GM10266 (cell line): ENCODE results near the gene MDFIC.
A peak's percentile ranks its signal among the peaks of the same experiment; 100 is the strongest.

Experiments
- DNase-seq: peaks from one replicate; pipeline ENCODE4 v3.0.0; 2012; ENCODE audit errors: extremely low spot score
- TF ChIP-seq, protein P1 (sequence below): IDR thresholded peaks from 2 replicates; pipeline ENCODE4 v1.5.1; 2012; ENCODE audit warnings: mild to moderate bottlenecking, low read depth; ENCODE audit not compliant: control insufficient read depth, insufficient read depth; ENCODE audit errors: missing control alignments

Gene MDFIC

DNA sequence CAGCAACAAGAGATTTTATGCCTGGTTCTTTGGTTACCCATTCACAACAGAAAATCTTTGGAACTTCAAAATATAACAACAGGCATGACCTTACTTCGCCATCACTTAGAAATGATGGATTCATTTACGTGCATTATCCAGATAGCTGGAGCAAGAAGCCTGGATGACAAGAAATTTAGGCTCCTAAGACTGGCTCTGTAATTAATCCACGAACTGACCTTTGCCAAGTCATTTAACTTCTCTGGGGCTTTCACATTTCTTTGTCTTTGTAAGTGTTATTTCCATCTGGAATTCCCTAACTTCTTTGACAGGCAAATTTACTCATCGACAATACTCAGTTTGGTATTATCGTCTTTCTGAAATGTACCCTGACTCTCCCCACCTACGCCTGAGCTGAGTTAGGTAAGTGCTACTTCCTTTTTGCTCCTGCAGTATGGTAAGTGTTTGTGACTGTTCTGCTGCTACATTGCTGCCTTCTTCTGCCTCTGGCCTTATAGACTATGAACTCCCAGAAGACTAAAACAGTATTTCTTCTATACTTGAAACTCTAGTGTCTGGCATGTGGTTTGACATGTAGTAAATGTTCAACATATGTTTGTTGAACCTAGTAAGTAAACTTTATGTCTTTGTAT is 5.5 kb upstream of the MDFIC start:
- DNase-seq, result peak; percentile 58
- TF ChIP-seq, protein P1, sequence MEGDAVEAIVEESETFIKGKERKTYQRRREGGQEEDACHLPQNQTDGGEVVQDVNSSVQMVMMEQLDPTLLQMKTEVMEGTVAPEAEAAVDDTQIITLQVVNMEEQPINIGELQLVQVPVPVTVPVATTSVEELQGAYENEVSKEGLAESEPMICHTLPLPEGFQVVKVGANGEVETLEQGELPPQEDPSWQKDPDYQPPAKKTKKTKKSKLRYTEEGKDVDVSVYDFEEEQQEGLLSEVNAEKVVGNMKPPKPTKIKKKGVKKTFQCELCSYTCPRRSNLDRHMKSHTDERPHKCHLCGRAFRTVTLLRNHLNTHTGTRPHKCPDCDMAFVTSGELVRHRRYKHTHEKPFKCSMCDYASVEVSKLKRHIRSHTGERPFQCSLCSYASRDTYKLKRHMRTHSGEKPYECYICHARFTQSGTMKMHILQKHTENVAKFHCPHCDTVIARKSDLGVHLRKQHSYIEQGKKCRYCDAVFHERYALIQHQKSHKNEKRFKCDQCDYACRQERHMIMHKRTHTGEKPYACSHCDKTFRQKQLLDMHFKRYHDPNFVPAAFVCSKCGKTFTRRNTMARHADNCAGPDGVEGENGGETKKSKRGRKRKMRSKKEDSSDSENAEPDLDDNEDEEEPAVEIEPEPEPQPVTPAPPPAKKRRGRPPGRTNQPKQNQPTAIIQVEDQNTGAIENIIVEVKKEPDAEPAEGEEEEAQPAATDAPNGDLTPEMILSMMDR, result no peak

DNA sequence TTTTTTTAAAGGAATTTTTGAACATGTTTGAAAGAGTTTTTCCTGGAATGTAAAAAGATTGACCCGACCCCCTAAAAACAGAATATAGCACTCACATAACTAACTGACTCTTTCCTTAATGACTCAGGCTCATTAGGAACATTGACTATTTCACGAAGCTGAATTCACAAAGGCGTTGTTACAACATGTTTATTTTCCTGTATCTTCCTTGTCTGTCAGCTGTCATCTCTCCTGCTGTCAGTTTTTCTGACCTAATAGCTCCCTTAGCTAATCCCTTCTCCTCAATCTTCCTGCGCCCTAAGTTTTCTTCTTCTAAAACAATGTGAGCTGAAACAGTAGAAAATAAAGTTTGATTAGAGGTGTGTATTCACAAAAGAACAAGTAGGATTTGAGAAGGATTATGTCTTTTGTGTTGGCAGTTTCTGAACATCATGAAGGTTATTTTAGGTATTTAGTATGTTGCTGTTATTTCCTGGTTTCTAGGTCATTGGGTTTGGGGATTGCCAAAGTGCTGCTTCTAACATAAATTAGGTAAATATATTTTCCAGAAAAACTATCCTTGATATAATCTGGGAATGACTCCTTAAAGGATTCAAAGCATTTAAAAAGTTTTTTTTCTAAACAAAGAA is 4.6 kb upstream of the MDFIC start:
- TF ChIP-seq, protein P1, result no peak
- DNase-seq, result no peak

DNA sequence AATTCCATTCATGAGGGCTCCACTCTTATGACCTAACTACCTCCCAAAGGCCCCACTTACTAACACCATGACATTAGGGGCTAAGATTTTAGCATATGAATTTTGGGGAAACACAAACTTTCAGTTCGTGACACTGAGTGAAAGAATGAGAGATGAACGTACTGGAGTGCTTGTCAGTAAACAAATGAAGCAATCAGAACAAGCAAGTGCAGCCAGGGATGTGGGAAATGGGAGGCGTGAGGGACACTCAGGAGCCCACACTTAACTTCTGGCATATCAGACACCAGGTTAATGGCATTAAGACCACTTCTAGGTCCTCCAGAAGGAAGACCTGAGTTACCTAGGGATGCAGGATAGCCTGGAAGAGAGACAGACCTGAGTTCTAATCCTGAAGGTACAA is 2.3 kb upstream of the MDFIC start:
- no peak for DNase-seq
- TF ChIP-seq, protein P1, result no peak

DNA sequence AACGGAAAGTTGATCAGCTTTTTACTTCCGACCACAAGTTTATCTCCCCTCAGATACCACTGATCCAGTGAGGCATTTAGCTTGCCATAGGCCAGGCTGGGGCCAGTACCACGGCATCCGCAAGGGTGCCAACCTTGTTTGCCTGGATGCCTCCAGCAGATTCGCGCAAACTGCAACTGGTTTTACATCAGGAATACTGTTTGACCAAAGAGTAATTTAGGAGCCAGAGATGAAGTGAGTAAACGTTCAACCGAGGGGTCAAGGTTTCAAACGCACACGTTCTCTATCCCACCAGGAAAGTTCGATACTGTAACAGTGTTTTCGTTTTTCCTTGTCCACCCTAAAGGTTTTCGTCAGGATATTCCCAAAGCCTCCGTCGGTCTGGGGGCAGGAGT is 266 bp upstream of the MDFIC start:
- TF ChIP-seq, protein P1, result no peak
- no peak for DNase-seq

DNA sequence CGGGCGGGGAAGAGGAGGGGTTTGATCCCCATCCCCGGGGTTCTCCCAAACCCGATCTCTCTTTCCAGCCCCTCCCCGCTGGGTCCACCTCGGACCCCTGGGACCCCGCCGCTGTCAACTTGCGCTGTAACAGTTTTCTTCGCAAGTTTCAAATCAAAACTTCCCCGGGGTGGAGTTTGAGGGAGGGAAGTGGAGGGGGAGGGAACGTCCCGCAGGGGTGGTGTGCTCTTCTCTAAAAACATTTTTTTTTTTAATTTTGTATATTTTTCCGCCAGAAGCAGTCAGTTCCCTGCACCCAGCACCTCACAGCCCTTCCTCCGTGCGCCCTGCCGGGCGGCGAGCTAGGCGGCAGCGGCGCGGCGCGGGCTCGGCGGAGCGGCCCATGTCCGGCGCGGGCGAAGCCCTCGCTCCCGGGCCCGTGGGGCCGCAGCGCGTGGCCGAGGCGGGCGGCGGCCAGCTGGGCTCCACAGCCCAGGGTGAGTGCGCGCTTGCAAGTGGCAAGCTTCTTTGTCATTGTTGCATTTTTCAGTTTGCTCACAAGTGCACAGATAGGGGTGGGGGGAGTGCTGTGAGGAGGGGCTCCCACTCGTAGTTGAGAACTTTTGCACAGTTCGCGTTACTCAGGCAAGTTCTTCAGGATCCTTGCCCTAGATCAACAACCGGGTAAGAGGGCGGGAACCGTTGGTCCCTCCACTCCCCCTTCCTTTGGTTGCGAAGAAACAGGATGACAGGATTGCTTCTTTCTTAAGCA is 933 bp downstream of the MDFIC start:
- peak; percentile 70 for DNase-seq
- TF ChIP-seq, protein P1, result no peak

DNA sequence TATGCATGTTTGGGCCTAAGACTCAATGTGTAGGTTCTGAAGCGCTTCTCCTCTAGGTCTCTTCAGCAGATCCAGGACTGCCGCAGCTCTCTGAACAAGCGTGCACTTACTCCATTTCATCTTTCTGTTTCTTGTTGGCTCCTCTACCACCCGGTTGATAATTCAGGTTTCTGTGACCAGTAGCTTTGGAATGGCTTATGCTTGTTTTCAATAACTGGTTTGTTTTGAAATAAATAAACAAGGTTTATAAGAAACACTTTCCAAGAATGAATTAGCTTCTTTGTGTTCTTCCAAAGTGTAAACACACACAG is 1.5 kb downstream of the MDFIC start:
- TF ChIP-seq, protein P1, result no peak
- no peak for DNase-seq
